Stimulated activated naive CD8-positive, alpha-beta T cell treated with anti-CD3 and anti-CD28 coated beads, Interleukin-15, Interleukin-2, amounts not matched to agents 100 ng/mL and 50 ng/mL, for 24 hours (primary cell): ENCODE measurements around the gene CLDN2.

ENCODE experiments used
- H3K27ac Mint-ChIP-seq: one replicate; pipeline ENCODE4 v1.8.0; 2021; ENCODE audit warnings: mild to moderate bottlenecking, mixed read lengths
- H3K27me3 Mint-ChIP-seq: one replicate; pipeline ENCODE4 v1.8.0; 2021; ENCODE audit warnings: mixed read lengths
- H3K36me3 Mint-ChIP-seq: one replicate; pipeline ENCODE4 v1.8.0; 2021; ENCODE audit warnings: low read depth, mixed read lengths
- H3K4me1 Mint-ChIP-seq: one replicate; pipeline ENCODE4 v1.8.0; 2021; ENCODE audit warnings: low read depth, mixed read lengths
- H3K4me3 Mint-ChIP-seq: one replicate; pipeline ENCODE4 v1.8.0; 2021; ENCODE audit warnings: mild to moderate bottlenecking, mixed read lengths
- H3K9me3 Mint-ChIP-seq: one replicate; pipeline ENCODE4 v1.8.0; 2021; ENCODE audit warnings: mixed read lengths

Gene CLDN2

GRCh38 chrX:106903291-106903824, 16.8 kb upstream of the CLDN2 start, which contains the start of gene RIPPLY1:
Gene RIPPLY1 (minus strand): TSS chrX:106903341. CDS start chrX:106903287, 54 bp downstream.
- Mint-ChIP-seq H3K36me3 (no peaks in the 10 kb centered on the region), H3K27ac (no peak within 1 kb of the TSS), H3K4me1 (no peaks in the 10 kb centered on the region)

GRCh38 chrX:106903856-106904528, 16.2 kb upstream of the CLDN2 start:
- H3K36me3 Mint-ChIP-seq, result no peaks in the 10 kb centered on the region
- H3K4me1 Mint-ChIP-seq, result no peaks in the 10 kb centered on the region
- H3K4me3 Mint-ChIP-seq, result no peak overlapping the region
- H3K27ac Mint-ChIP-seq, result no peak overlapping the region
- no peaks in the 10 kb centered on the region for H3K27me3 Mint-ChIP-seq
- H3K9me3 Mint-ChIP-seq, result no peaks in the 10 kb centered on the region

More at GRCh38 chrX:106903291-106903824, 16.8 kb upstream of the CLDN2 start, which contains the start of gene RIPPLY1:
- Mint-ChIP-seq H3K4me3 (no peak within 1 kb of the TSS), H3K9me3 (no peaks in the 10 kb centered on the region), H3K27me3 (no peaks in the 10 kb centered on the region)

GRCh38 chrX:106905064-106905708, 15.0 kb upstream of the CLDN2 start:
- Mint-ChIP-seq H3K4me3 (no peak overlapping the region), H3K27ac (no peak overlapping the region), H3K9me3 (no peaks in the 10 kb centered on the region), H3K4me1 (no peaks in the 10 kb centered on the region), H3K27me3 (no peaks in the 10 kb centered on the region), H3K36me3 (no peaks in the 10 kb centered on the region)

DNA sequence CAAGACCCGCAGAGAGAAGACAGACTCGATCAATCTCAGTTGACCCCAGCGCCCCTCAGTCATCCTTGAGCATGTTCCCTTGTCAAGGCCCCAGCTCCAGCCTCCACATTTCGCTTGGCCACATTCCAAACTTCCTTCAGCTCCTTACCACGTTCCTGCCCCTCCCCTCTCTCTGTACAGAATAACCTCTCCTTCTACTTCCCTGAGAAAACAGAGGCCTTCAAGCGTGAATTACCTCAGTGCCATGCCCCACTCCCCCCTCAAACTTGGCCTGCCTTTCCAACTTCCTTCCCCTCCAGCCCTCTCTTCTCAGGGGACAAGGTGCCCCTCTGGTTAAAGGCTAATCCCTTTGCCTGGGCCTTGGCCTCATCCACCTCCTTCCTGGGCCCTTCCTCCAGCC, 13.8 kb upstream of the CLDN2 start:
- Mint-ChIP-seq H3K4me1 (no peaks in the 10 kb centered on the region), H3K27me3 (no peaks in the 10 kb centered on the region), H3K36me3 (no peaks in the 10 kb centered on the region), H3K4me3 (no peak overlapping the region), H3K27ac (no peak overlapping the region), H3K9me3 (no peaks in the 10 kb centered on the region)

DNA sequence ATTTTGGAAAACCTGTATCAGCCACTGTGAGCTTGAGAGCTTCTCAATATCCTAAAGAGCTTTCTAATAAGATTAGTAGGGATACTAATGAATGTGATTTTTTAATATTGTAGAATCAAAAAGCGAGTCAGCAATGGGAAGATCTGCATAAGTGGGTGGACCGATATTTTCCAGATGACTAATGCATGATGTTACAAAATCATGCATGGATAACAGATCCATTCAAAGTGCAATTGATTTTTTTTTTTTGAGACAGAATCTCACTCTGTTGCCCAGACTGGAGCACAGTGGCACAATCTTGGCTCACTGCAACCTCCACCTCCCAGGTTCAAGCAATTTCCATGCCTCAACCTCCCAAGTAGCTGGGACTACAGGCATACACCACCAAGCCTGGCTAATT, 7.3 kb upstream of the CLDN2 start:
- Mint-ChIP-seq H3K9me3 (no peaks in the 10 kb centered on the region), H3K4me3 (no peak overlapping the region), H3K4me1 (peaks cover 13% of the 10 kb centered on the region), H3K27ac (no peak overlapping the region), H3K36me3 (no peaks in the 10 kb centered on the region), H3K27me3 (peaks cover 9% of the 10 kb centered on the region)

GRCh38 chrX:106917830-106918500, 2.2 kb upstream of the CLDN2 start:
- Mint-ChIP-seq H3K4me3 (no peak overlapping the region), H3K27ac (no peak overlapping the region), H3K9me3 (no peaks in the 10 kb centered on the region), H3K4me1 (peaks cover 19% of the 10 kb centered on the region), H3K27me3 (peaks cover 9% of the 10 kb centered on the region), H3K36me3 (no peaks in the 10 kb centered on the region)

GRCh38 chrX:106921637-106922036, 1.4 kb downstream of the CLDN2 start:
- H3K4me1 Mint-ChIP-seq, result peaks cover 16% of the 10 kb centered on the region
- H3K36me3 Mint-ChIP-seq, result no peaks in the 10 kb centered on the region
- H3K9me3 Mint-ChIP-seq, result no peaks in the 10 kb centered on the region
- H3K27me3 Mint-ChIP-seq, result no peaks in the 10 kb centered on the region
- no peak overlapping the region for H3K4me3 Mint-ChIP-seq
- no peak overlapping the region for H3K27ac Mint-ChIP-seq

- Mint-ChIP-seq H3K27me3 (no peaks in the 10 kb centered on the region), H3K36me3 (no peaks in the 10 kb centered on the region), H3K4me1 (no peaks in the 10 kb centered on the region), H3K27ac (no peak overlapping the region), H3K4me3 (no peak overlapping the region), H3K9me3 (no peaks in the 10 kb centered on the region)
These were observed 6.8 kb downstream of the CLDN2 start for GRCh38 chrX:106927023-106927422.

GRCh38 chrX:106927700-106928099, 7.5 kb downstream of the CLDN2 start:
- H3K27ac Mint-ChIP-seq, result no peak overlapping the region
- no peak overlapping the region for H3K4me3 Mint-ChIP-seq
- no peaks in the 10 kb centered on the region for H3K27me3 Mint-ChIP-seq
- no peaks in the 10 kb centered on the region for H3K36me3 Mint-ChIP-seq
- no peaks in the 10 kb centered on the region for H3K4me1 Mint-ChIP-seq
- no peaks in the 10 kb centered on the region for H3K9me3 Mint-ChIP-seq

DNA sequence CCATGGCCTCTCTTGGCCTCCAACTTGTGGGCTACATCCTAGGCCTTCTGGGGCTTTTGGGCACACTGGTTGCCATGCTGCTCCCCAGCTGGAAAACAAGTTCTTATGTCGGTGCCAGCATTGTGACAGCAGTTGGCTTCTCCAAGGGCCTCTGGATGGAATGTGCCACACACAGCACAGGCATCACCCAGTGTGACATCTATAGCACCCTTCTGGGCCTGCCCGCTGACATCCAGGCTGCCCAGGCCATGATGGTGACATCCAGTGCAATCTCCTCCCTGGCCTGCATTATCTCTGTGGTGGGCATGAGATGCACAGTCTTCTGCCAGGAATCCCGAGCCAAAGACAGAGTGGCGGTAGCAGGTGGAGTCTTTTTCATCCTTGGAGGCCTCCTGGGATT, 8.0 kb downstream of the CLDN2 start:
- Mint-ChIP-seq H3K4me3 (no peak overlapping the region), H3K4me1 (no peaks in the 10 kb centered on the region), H3K27ac (no peak overlapping the region), H3K36me3 (no peaks in the 10 kb centered on the region), H3K9me3 (no peaks in the 10 kb centered on the region), H3K27me3 (no peaks in the 10 kb centered on the region)

DNA sequence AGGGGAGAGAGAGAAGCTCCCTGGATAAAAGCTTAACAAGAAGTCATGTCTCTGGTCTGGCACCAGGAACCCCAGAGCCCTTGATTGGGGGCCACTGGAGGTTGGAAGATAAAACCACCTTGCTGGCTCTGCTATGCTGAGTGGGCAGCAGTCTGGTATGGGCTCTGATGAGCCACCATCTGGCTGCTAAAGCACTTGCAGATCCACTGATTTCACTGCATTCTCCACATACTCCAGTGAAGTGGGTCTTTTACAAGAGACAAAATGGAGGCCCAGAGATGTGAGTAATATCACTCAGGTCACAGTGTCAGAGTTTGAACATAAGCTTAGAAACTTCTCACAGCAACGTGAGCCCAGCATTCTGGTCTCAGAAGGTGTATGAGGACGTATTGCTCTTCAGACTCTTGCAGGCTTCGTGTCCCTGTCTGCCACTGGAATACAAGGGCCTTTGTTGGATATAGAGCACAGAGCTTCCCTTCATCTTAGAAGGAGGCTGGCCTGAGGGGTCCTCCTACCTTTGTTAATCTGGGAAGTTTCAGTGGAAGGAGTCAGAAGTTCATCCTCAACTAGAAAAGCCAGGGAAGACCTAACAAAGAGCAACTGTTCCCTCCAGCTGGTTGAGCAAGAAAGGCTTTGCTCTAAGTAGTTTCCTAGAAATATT, 11.8 kb downstream of the CLDN2 start:
- Mint-ChIP-seq H3K27me3 (no peaks in the 10 kb centered on the region), H3K4me1 (no peaks in the 10 kb centered on the region), H3K9me3 (no peaks in the 10 kb centered on the region), H3K27ac (no peak overlapping the region), H3K36me3 (no peaks in the 10 kb centered on the region), H3K4me3 (no peak overlapping the region)

GRCh38 chrX:106932492-106932923, 12.3 kb downstream of the CLDN2 start:
- Mint-ChIP-seq H3K4me3 (no peak overlapping the region), H3K27me3 (no peaks in the 10 kb centered on the region), H3K36me3 (no peaks in the 10 kb centered on the region), H3K27ac (no peak overlapping the region), H3K4me1 (no peaks in the 10 kb centered on the region), H3K9me3 (no peaks in the 10 kb centered on the region)

GRCh38 chrX:106932960-106933537, 12.8 kb downstream of the CLDN2 start:
- Mint-ChIP-seq H3K27me3 (no peaks in the 10 kb centered on the region), H3K36me3 (no peaks in the 10 kb centered on the region), H3K27ac (no peak overlapping the region), H3K4me3 (no peak overlapping the region), H3K4me1 (no peaks in the 10 kb centered on the region), H3K9me3 (no peaks in the 10 kb centered on the region)

- Mint-ChIP-seq H3K4me3 (no peak overlapping the region), H3K9me3 (no peaks in the 10 kb centered on the region), H3K4me1 (no peaks in the 10 kb centered on the region), H3K36me3 (no peaks in the 10 kb centered on the region), H3K27me3 (no peaks in the 10 kb centered on the region), H3K27ac (no peak overlapping the region)
These were observed 13.3 kb downstream of the CLDN2 start for GRCh38 chrX:106933538-106933961.
